ENCODE measurements around the gene RBP2.

DNA sequence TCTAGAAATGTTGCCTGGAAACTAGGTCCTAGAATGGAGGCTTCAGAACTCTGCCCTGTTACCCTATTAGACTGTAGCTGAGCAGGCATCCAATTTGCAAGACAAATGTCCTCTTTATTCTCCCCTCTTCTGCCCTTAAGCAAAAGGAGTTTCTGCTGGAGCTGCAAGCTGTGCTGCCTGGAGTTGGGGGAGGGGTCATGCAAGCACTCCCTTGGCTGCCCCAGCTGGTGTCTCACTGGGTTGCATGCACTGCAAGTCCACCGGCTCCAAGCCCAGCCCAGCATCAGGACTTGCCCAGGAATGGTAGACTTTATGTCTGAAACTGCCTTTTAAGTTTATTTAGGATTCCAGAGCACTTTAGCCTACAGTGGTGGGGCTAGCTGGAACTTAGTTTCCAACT is 15.7 kb upstream of the RBP2 start:
- TF ChIP-seq POLR2A (IDR thresholded peaks at IDR 0.05; ENCODE audit: low read depth, low read length) = no peak
- TF ChIP-seq POLR2AphosphoS5 (IDR thresholded peaks at IDR 0.05; ENCODE audit: low read depth, low read length) = no peak

Data from GM12892 (cell line).